IMR-90 (cell line): Measurements from ENCODE around the gene PLA2G4C.

ENCODE experiments used
- CEBPB ChIP-seq: IDR thresholded peaks from 2 replicates; pipeline ENCODE4 v1.6.1; 2012; ENCODE audit warnings: low read depth, low read length, improper control_type of control experiment
- TF ChIP-seq, protein P1 (sequence below): conservative IDR thresholded peaks from 2 replicates; pipeline ENCODE4 v1.5.1; 2012; ENCODE audit warnings: mild to moderate bottlenecking, low read depth, low read length, improper control_type of control experiment

- TF ChIP-seq, protein P1, sequence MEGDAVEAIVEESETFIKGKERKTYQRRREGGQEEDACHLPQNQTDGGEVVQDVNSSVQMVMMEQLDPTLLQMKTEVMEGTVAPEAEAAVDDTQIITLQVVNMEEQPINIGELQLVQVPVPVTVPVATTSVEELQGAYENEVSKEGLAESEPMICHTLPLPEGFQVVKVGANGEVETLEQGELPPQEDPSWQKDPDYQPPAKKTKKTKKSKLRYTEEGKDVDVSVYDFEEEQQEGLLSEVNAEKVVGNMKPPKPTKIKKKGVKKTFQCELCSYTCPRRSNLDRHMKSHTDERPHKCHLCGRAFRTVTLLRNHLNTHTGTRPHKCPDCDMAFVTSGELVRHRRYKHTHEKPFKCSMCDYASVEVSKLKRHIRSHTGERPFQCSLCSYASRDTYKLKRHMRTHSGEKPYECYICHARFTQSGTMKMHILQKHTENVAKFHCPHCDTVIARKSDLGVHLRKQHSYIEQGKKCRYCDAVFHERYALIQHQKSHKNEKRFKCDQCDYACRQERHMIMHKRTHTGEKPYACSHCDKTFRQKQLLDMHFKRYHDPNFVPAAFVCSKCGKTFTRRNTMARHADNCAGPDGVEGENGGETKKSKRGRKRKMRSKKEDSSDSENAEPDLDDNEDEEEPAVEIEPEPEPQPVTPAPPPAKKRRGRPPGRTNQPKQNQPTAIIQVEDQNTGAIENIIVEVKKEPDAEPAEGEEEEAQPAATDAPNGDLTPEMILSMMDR, result no peak
- no peak for TF ChIP-seq CEBPB
Measured at GRCh38 chr19:48059331-48059730, 51.3 kb downstream of the PLA2G4C start.
